GM18867 (cell line): ENCODE data around the gene PF4V1.

Experiments used
- ATAC-seq: cut with Tn5 transposase; IDR thresholded peaks from one replicate; pipeline ENCODE4 v1.9.1; 2021; ENCODE audit warnings: mild to moderate bottlenecking, moderate library complexity; ENCODE audit not compliant: unreplicated experiment

Gene PF4V1

DNA sequence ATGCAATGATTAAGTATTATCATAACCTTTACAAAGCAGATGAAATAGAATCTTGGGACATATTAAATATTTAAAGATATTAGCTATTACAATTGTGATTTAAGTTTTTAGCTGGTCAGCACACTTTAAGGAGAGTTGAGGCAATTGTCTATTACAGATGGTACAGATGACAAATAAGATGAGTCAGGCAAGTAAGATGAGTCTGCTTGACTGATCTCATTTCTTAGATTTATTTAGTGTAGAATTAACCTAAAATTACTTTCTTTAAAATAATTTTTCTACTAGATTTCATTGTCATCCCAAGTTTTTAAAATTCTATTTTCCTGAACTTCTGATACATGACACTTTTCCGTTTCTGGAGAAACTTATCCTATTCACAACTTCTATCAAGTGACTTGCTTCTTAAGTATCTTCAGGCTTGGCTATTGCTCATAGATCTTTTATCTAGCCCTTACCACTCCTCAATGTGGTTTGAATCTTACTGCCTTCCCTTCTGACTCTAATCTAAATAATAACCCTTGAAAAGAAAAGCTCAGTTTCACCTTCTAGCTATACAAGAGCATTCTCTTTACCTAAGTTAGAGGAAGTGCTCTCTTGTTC, 49.0 kb downstream of the PF4V1 start:
- ATAC-seq: peak; percentile 40

DNA sequence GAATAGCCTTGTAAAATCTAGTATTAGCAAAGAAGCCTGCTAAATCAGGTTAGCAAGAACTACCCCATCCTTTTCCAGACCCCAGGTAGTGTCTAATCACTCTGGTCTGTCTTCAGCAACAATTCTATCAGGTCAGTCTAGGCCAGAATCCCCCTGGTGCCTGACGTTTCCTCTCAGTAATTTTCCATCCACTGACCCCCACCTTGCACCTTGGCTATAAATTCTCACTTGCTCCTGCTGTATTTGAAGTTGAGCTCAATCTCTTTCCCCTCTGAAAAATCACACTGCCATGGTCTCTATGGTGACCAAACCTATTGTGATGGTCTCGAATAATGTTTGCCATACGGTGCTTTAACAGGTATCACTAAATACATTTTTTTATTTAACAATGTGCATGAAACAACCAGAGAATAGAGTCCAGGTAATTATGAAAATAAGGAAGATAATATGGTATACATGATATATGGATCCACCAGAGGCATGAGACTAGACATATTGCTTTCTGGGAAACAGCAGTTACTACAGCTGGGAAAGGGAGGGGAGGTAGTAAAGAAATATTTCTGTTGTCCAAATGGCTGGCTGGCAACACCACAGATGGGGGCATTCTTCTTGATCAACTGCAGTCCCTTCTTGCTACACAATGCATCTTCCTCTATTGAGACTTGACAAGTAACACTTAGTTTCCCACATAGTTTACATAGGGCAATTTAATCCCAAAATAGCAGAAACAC, 49.9 kb downstream of the PF4V1 start:
- peak; percentile 16 for ATAC-seq
